Measurements from ENCODE around the gene UGT1A5. TPM values are rescaled to one million over a fixed set of nuclear protein-coding genes. Genes with fewer than 3 reads are reported as not detected.
A peak's percentile ranks its signal among the peaks of the same experiment; 100 is the strongest.

Gene UGT1A5
- total and polyA plus RNA-seq, 2 of the 8 experiments (the other 6 are each of a cell fraction or from before 2014, with no cell fraction given): not detected

DNA sequence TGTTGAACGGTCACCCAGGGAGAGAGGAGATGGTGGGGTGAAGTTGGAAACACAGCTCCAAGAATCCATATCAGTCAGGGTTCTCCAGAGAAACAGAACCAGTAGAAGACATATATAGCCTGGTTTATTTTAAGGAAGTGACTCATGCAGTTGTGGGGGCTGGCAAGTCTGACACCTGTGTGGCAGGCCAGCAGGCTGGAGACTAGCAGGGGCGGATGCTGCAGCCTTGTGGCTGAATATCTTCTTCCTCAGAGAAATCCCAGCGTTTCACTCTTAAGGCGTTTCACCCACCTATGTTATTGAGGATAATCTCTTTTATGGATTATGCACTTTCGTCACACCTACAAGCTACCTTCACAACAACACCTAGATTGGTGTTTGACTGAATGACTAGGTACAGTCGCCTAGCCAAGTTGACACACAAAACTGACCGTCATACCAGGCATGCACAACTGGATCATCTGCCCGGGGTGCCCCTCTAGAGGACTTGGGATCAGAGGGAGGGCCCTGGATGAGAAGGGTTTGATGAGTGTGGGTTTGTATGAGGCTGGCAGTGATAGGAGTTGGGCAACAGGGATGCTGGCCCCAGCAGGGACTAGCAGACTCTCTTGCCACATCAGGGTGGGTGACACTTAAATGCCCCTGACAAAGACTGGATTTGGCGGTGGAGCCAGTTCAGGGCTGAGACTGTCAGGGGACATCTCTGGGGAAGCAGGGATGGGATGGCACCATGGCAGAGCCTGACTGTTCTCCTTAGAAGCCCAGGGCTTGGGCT, 88.8 kb downstream of the UGT1A5 start:
- Histone ChIP-seq H3K23ac (ENCODE audit: insufficient read length) (no peak overlapping the region), H2BK120ac (replicated peaks; ENCODE audit: low read depth, low read length) (no peak overlapping the region), H3K18ac (ENCODE audit: extremely low read depth, low read length) (no peak overlapping the region), H3K4me2 (ENCODE audit: insufficient read depth in 1 of 2, low read depth in 2 of 2, low read length in 2 of 2) (no peak overlapping the region), H2BK20ac (ENCODE audit: low read length) (no peak overlapping the region), H3K27ac (ENCODE audit: low read depth, low read length) (no peak overlapping the region), H2BK15ac (ENCODE audit: low read length) (no peak overlapping the region), H4K5ac (ENCODE audit: insufficient read length, low read depth, low read length) (no peak overlapping the region), H3K4me3 (ENCODE audit: extremely low read depth in 1 of 4, insufficient read depth in 2 of 4, low read depth in 3 of 4, low read length in 4 of 4) (no peak overlapping the region), H3K4me1 (replicated peaks in 1 of 4; ENCODE audit: control insufficient read depth in 3 of 4, insufficient read depth in 4 of 4, low read length in 3 of 4) (no peaks in the 10 kb centered on the region), H3K9ac (replicated peaks in 1 of 4; ENCODE audit: extremely low read depth in 1 of 4, low read depth in 3 of 4, low read length in 3 of 4) (no peak overlapping the region), H3K23me2 (ENCODE audit: low read depth, low read length) (no peaks in the 10 kb centered on the region), H3K56ac (replicated peaks; ENCODE audit: insufficient read length, low read depth, low read length) (no peak overlapping the region), H2BK5ac (ENCODE audit: low read depth, low read length) (no peak overlapping the region), H2AK5ac (ENCODE audit: low read depth, low read length) (no peak overlapping the region), H4K8ac (ENCODE audit: extremely low read depth, insufficient read depth, low read length) (no peak overlapping the region), H3K79me1 (ENCODE audit: low read depth, low read length) (no peaks in the 10 kb centered on the region), H4K20me1 (replicated peaks in 1 of 2; ENCODE audit: control insufficient read depth in 1 of 2, insufficient read depth in 2 of 2, low read length in 2 of 2) (no peaks in the 10 kb centered on the region), H3K36me3 (ENCODE audit: control insufficient read depth in 2 of 4, insufficient read depth in 4 of 4, low read length in 3 of 4) (no peaks in the 10 kb centered on the region), H3K9me3 (ENCODE audit: insufficient read depth in 2 of 2, low read depth in 1 of 2, low read length in 1 of 2) (peaks cover 0 to 4% of the 10 kb centered on the region in 2 experiments; a peak in 3 of 4 replicates), H3K79me2 (ENCODE audit: control insufficient read depth in 1 of 2, insufficient read depth in 2 of 2, low read length in 2 of 2) (no peaks in the 10 kb centered on the region), H3K27me3 (replicated peaks in 1 of 4; ENCODE audit: control insufficient read depth in 3 of 4, extremely low read depth in 1 of 4, insufficient read depth in 3 of 4, low read length in 3 of 4) (no peaks in the 10 kb centered on the region), H2BK12ac (ENCODE audit: low read depth, low read length) (no peak overlapping the region), H2AFZ (ENCODE audit: low read length) (no peak overlapping the region), H4K91ac (replicated peaks; ENCODE audit: insufficient read length, low read length) (no peak overlapping the region), H3K14ac (ENCODE audit: insufficient read length) (no peak overlapping the region), H3K4ac (replicated peaks; ENCODE audit: insufficient read length, low read depth, low read length) (no peak overlapping the region)
- ChIA-PET POLR2A (ENCODE audit: partially characterized antibody) (no interaction called here), CTCF (ENCODE audit: partially characterized antibody) (interaction anchor here (1.0 kb wide), 1 partner anchor 16 kb away, joined by 3 read pairs; no protein-coding TSS in a partner anchor)
- DNase-seq (ENCODE audit: low read depth in 1 of 2, low spot score in 2 of 2): peak in 1 of 2 experiments; percentile 13
- no peak for FAIRE-seq
- 81% methylated on average over 9 of the region's 9 CpGs; no CpG with 5 or more reads in 1 of the 2 experiments for WGBS, 2 experiments (ENCODE audit: extremely low coverage in 1 of 2, insufficient coverage in 1 of 2, insufficient read length in 1 of 2, insufficient replicate concordance in 2 of 2, low coverage in 1 of 2, low lambda C conversion rate in 2 of 2, missing lambda C conversion rate in 1 of 2)
- no peak for TF ChIP-seq KDM1A (IDR thresholded peaks at IDR 0.05; ENCODE audit: borderline replicate concordance, low read length)
- no peak for TF ChIP-seq TCF12 (IDR thresholded peaks at IDR 0.05; ENCODE audit: low read depth, low read length)
- no peak for TF ChIP-seq GABPA (IDR thresholded peaks at IDR 0.05; ENCODE audit: borderline replicate concordance, insufficient read depth, low read length)
- TF ChIP-seq, protein P1, sequence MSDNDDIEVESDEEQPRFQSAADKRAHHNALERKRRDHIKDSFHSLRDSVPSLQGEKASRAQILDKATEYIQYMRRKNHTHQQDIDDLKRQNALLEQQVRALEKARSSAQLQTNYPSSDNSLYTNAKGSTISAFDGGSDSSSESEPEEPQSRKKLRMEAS (IDR thresholded peaks at IDR 0.05): no peak
- no peak for TF ChIP-seq KDM4A (IDR thresholded peaks at IDR 0.05; ENCODE audit: low read depth, low read length, severe bottlenecking)
- no peak for TF ChIP-seq KDM5A (IDR thresholded peaks at IDR 0.05; ENCODE audit: low read length)
- no peak for TF ChIP-seq GTF2F1 (IDR thresholded peaks at IDR 0.05; ENCODE audit: borderline replicate concordance, low read depth, low read length)
- no peak for TF ChIP-seq TBP (IDR thresholded peaks at IDR 0.05; ENCODE audit: low read depth, low read length)

Measured in H1 (cell line).